ENCODE measurements around the gene AGO3.
"Not testable (repeated sequence)": the region's sequence is repeated elsewhere in the genome, so short reads cannot be mapped to it uniquely, and the experiment has no call there.

The AGO3 gene

DNA sequence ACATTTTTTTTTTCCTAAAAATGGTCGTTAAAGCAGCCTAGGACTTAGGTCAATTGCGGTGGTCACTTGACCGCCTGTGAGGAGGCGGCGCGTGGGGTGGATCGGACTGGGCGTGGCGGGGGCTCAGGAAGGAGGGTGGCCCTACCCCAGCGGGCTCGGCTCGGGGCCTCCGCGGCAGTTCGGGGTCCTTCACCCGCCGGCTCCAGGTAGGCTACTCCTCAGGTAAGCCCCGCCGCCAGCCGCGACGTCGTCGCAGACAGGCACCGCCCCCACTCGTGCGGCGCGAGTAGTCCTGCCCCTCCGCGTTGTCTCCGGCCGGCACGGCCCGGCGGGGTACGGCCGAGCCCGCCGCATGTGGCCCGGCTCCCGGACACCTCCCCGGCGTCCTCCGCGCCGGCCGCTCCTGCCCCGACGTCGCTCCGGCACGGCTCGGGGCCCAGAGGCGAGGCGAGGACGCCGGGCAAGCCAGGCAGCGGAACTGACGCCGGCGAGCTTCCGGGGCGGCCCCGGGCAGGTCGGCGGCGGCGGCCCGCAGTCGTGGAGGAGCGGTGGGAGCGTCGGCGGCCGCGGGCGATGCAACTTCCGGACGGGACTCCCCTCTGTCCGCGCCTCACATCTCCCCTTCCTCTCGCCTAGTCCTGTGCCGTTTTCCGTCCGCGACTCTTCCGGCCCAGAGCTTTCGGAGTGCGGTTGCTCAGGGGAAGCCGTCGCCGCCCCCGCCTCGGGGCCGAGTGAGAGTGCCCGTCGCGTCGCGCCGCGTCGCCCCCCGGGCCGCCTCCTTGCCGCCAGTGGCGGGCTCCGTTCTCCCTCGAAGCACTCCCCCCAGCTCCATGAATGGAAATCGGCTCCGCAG, at the start of gene AGO3:
Gene AGO3, plus strand, starts transcription at position 513 of the 853 bp plus-strand sequence. Its CDS starts 322 bp downstream, at position 835.
- Mint-ChIP-seq H3K36me3 (no peaks in the 10 kb centered on the region), H3K9me3 (no peaks in the 10 kb centered on the region), H3K4me1 (peaks cover 9% of the 10 kb centered on the region), H3K27me3 (no peaks in the 10 kb centered on the region), H3K4me3 (peak within 1 kb of the TSS; percentile 90), H3K27ac (peak within 1 kb of the TSS; percentile 95)
- ATAC-seq (ENCODE audit: low read depth) = peak; percentile 85
- DNase-seq (ENCODE audit: low spot score in 2 of 2) = peak; percentile 80 to 84

DNA sequence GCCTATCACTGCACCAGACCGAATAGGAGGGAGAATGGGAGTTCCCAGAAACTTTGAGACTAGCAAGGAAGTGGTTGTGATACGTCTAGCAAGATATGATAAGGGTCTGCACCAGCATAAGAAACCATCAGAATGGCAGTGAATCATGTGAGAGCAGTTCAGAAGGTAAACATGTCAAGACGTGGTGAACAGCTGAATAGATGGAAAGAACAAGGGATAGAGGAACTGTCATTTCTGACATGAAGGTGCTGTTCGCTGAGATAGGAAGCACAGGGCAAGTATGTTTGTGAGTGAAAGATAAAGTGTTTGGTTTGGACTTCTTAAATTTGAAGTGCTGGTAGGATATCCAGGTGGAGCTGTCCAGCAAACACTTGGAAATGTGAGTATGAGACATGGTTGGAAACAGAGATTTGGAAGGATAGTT, 49.0 kb upstream of the AGO3 start:
- peaks cover 30% of the 10 kb centered on the region for H3K4me1 Mint-ChIP-seq
- ATAC-seq (ENCODE audit: low read depth) = no peak
- no peaks in the 10 kb centered on the region for H3K9me3 Mint-ChIP-seq
- H3K36me3 Mint-ChIP-seq = no peaks in the 10 kb centered on the region
- peaks cover 1% of the 10 kb centered on the region for H3K27me3 Mint-ChIP-seq
- no peak for DNase-seq (ENCODE audit: low spot score in 2 of 2)
- H3K27ac Mint-ChIP-seq = peak overlapping the region; percentile 16
- peak overlapping the region; percentile 98 for H3K4me3 Mint-ChIP-seq

DNA sequence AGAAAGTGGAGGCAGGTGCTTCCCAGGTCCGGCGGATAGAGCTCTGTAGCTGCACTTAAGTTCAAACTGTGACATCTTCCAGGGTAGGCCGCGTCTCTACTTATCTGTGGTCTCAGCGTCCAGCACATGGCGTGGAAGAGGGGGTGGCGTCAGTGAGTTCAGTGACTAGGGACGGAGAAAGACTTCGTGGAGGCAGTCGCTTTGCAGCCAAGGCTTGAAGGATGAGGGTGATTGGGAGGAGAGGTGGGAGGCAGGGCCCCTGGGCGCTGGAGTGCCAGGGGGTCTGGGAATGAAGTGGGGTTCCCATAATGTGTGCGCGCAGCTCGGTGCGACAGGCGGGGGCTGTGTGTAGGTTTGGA, 48.3 kb upstream of the AGO3 start:
- ATAC-seq (ENCODE audit: low read depth) (no peak), DNase-seq (ENCODE audit: low spot score in 2 of 2) (no peak)
- H3K4me3 Mint-ChIP-seq = peak overlapping the region; percentile 98
- H3K36me3 Mint-ChIP-seq = no peaks in the 10 kb centered on the region
- H3K9me3 Mint-ChIP-seq = no peaks in the 10 kb centered on the region
- peaks cover 37% of the 10 kb centered on the region for H3K4me1 Mint-ChIP-seq
- peaks cover 1% of the 10 kb centered on the region for H3K27me3 Mint-ChIP-seq
- H3K27ac Mint-ChIP-seq = peak overlapping the region; percentile 93

DNA sequence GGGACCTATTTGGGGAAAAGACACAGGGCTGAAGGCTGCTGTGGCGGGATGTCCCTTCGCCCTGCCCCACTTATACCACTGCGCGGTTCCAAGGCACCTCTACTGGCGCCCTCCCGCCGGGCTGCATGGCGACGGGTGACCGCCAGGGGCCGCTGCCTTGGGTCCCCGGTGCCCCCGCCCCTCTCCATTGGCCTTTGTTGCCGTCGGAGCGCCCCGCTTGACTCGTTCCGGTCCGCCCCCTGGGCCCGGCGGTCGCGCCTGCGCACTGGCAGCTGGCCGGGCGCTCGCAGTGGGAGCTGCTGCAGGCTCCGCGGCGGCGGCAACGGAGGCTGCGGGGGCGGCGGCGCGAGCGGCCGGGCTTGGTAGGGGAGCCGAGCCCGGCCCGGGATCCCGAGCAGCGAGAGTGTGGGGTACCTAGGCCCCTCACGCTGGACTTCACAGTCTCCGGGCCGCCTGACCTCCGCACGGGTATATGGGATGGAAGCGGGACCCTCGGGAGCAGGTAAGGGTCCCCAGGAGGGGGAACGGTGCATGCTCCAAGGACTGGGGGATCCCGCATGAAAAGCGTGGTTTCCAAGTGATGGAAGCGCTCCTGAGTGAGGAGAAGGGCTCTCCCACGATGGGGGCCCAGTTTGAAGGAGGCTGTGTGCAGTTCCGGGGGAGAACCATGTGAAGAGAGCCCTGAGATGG, 47.8 kb upstream of the AGO3 start, which contains the start of gene AGO1:
Gene AGO1, plus strand, starts transcription at position 265 of the 690 bp plus-strand sequence. Its CDS starts 213 bp downstream, at position 478.
- Mint-ChIP-seq H3K27ac (peak within 1 kb of the TSS; percentile 93), H3K27me3 (peaks cover 1% of the 10 kb centered on the region), H3K4me1 (peaks cover 41% of the 10 kb centered on the region), H3K36me3 (no peaks in the 10 kb centered on the region), H3K9me3 (no peaks in the 10 kb centered on the region), H3K4me3 (peak within 1 kb of the TSS; percentile 98)
- ATAC-seq (ENCODE audit: low read depth) = peak; percentile 85
- peak; percentile 97 to 99 for DNase-seq (ENCODE audit: low spot score in 2 of 2)

DNA sequence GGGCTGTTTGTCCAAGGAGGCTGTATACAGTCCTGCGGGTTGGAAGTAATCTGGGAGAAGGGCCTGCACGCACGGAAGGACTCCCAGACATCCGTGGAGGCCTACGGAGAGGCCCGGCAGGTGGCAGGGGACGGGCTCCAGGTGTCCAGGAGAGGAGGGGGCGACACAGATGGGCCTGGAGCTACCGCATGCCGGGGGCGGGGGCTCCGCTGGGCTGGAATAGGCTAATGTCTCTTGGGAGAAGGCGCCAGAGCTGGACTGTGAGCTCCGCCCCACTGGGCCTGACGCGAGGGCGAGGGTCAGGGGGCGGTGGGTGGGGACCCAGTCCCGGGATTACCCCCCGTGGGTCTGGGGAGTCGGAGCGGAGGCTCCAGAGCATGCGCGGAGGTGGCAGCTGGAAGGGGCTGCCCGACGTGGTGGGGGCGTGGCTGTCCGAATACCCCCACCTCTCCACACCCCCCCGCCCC, 47.2 kb upstream of the AGO3 start:
- Mint-ChIP-seq H3K4me3 (peak overlapping the region; percentile 98), H3K9me3 (no peaks in the 10 kb centered on the region), H3K27ac (peak overlapping the region; percentile 93), H3K4me1 (peaks cover 44% of the 10 kb centered on the region), H3K36me3 (peaks cover 3% of the 10 kb centered on the region), H3K27me3 (peaks cover 1% of the 10 kb centered on the region)
- ATAC-seq (ENCODE audit: low read depth) (no peak), DNase-seq (ENCODE audit: low spot score in 2 of 2) (peak; percentile 18 to 41)

DNA sequence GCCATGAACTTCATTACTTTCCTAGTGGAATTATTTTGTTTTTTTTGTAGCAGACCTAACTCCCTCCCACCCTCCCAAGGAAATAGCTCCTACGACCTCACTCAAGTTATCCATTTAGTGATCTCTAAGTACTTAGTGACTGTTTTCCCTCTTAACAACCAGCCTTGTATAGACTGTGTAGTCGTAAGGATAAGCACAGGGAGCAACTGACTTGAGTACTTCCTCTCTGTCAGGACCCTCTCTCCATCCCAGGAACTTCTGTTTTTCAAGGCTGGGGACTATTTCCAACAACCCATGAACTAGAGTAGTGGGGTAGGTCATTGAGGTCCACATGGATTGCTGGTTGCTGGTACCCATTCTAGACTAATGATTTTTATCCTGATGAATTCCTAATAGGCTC, 46.0 kb upstream of the AGO3 start:
- no peak for DNase-seq (ENCODE audit: low spot score in 2 of 2)
- no peaks in the 10 kb centered on the region for H3K9me3 Mint-ChIP-seq
- no peak for ATAC-seq (ENCODE audit: low read depth)
- peaks cover 1% of the 10 kb centered on the region for H3K27me3 Mint-ChIP-seq
- peaks cover 46% of the 10 kb centered on the region for H3K4me1 Mint-ChIP-seq
- H3K4me3 Mint-ChIP-seq = peak overlapping the region; percentile 22
- H3K36me3 Mint-ChIP-seq = peaks cover 5% of the 10 kb centered on the region
- peak overlapping the region; percentile 62 for H3K27ac Mint-ChIP-seq

DNA sequence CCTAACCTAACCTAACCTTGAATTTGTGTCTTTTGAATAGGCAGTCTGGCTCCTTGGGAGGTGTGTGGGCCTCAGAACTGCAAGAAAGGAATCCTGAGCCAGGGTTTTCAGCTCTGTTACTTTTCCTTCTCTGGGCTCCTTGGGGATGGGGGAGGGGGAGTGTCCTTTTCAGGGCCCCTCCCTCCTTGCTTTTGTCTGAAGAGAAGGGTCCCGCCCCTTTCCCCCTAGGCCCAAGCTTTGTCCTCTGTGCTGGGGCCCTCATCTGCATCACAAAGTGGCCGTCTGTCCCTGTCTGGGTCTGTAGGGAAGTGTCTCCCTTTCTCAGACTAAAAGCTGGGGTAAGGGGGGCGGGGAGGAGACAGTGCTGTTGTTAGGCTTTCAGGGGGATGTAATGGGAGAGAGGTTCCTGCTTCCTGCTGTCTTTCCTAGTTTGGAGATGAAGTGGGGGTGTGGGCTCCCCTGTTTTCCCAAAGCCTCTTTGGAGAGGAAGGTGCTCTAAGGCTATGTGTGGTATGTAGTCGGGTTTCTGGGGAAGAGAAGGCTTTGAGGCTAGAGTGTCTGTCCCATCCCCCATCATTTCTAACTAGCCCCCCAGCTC, 44.8 kb upstream of the AGO3 start:
- H3K4me1 Mint-ChIP-seq = peaks cover 46% of the 10 kb centered on the region
- H3K27me3 Mint-ChIP-seq = peaks cover 1% of the 10 kb centered on the region
- peak overlapping the region; percentile 76 for H3K27ac Mint-ChIP-seq
- ATAC-seq (ENCODE audit: low read depth) = no peak
- DNase-seq (ENCODE audit: low spot score in 2 of 2) = no peak
- H3K4me3 Mint-ChIP-seq = no peak overlapping the region
- no peaks in the 10 kb centered on the region for H3K9me3 Mint-ChIP-seq
- H3K36me3 Mint-ChIP-seq = peaks cover 8% of the 10 kb centered on the region

DNA sequence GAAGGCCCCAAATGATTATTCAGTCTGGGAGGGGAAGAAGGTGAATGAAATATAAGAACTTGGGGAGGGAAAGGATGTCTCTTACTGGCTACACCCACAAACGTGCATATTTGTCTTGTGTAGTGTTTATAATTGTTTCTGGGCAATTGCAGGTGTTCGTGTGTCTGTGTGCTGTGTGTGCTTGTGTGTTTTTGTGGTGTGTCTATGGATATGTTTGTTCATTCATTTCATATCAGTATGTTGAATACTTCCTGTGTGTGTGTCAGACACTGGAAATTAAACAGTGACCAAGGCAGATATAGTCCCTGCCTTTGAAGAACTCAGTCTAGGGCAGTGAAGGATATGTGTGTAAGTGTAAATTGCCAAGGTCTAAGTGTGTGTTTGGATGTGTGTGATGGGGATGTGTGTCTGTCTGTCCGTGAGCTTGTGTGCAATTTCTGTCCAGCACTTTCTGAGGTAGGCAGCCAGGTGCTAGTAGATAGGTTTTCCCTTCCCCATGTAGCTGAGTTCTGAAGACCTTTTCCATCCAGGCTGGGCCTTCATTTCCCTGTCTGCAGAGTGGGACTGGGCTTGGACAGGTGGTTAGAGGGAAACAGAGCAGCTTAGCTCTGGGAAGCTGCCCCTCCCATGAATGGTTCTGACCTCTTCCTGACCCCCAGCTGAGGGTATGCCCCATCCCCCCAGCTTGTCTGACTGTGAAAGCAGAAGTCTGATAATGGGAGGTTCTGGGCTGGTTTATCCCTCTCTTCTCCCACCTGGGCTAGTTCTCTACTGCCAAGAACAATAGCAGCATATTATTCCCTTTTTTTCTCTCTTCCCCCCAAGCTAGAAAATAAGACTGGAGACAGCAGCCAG, 44.1 kb upstream of the AGO3 start:
- Mint-ChIP-seq H3K9me3 (no peaks in the 10 kb centered on the region), H3K27ac (peak overlapping the region; percentile 76), H3K27me3 (peaks cover under 1% of the 10 kb centered on the region), H3K36me3 (peaks cover 10% of the 10 kb centered on the region), H3K4me3 (peak overlapping the region; percentile 4), H3K4me1 (peaks cover 46% of the 10 kb centered on the region)
- DNase-seq (ENCODE audit: low spot score in 2 of 2) = peak; percentile 24 to 39
- ATAC-seq (ENCODE audit: low read depth) = peak; percentile 42

DNA sequence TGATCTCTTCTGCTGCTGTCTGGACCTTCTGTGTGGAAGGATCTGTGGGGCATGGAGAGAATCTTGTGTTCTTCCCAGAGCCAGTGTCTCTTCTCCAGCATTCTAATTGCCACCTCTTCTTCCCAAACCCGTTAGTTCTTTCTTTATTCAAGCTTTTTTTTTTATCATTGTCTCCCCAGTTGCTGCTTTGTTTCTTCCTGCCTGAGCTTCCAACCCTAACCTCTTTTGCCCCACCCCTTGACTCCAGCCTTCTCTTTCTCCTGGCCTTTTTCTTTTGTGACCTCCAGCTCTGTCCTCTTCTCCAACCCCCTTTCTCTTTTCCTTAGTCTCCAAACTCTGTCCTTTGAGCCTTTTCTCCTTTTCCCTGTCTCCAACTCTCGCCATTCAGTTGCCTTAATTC, 43.4 kb upstream of the AGO3 start:
- peaks cover 38% of the 10 kb centered on the region for H3K4me1 Mint-ChIP-seq
- DNase-seq (ENCODE audit: low spot score in 2 of 2) (no peak), ATAC-seq (ENCODE audit: low read depth) (no peak)
- H3K9me3 Mint-ChIP-seq = no peaks in the 10 kb centered on the region
- H3K36me3 Mint-ChIP-seq = peaks cover 13% of the 10 kb centered on the region
- peak overlapping the region; percentile 39 for H3K4me3 Mint-ChIP-seq
- no peaks in the 10 kb centered on the region for H3K27me3 Mint-ChIP-seq
- peak overlapping the region; percentile 76 for H3K27ac Mint-ChIP-seq

DNA sequence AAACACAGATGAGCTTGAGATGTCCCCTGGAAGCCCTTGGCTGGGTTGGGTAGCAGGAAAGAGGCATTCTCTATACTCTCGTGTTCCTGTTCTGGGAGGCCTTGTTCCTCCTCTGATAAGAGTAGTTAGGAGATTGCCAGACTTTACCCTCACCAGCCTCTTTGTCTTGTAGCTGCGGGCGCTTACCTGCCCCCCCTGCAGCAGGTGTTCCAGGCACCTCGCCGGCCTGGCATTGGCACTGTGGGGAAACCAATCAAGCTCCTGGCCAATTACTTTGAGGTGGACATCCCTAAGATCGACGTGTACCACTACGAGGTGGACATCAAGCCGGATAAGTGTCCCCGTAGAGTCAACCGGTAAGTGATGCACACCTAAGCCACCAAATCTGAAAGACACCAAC, 42.6 kb upstream of the AGO3 start:
- H3K27me3 Mint-ChIP-seq = no peaks in the 10 kb centered on the region
- H3K4me3 Mint-ChIP-seq = no peak overlapping the region
- H3K9me3 Mint-ChIP-seq = no peaks in the 10 kb centered on the region
- peaks cover 36% of the 10 kb centered on the region for H3K4me1 Mint-ChIP-seq
- no peak overlapping the region for H3K27ac Mint-ChIP-seq
- ATAC-seq (ENCODE audit: low read depth) (no peak), DNase-seq (ENCODE audit: low spot score in 2 of 2) (no peak)
- peaks cover 13% of the 10 kb centered on the region for H3K36me3 Mint-ChIP-seq

DNA sequence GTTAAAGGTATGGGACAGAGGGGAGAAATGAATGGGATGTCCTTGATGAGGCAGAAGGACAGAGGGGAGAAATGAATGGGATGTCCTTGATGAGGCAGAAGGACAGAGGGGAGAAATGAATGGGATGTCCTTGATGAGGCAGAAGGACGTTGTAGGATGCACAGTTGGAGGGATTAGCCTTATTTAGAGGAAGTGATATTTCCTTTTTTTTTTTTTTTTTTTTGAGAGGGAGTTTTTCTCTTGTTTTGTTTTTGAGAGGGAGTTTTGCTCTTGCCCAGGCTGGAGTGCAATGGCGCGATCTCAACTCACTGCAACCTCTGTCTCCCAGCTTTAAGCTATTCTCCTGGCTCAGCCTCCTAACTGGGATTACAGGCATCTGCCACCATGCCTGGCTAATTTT, 41.9 kb upstream of the AGO3 start:
- peak overlapping the region; percentile 72 for H3K27ac Mint-ChIP-seq
- peaks cover 37% of the 10 kb centered on the region for H3K4me1 Mint-ChIP-seq
- not testable (repeated sequence) for DNase-seq (ENCODE audit: low spot score in 2 of 2); H3K4me3 Mint-ChIP-seq; ATAC-seq (ENCODE audit: low read depth); H3K9me3 Mint-ChIP-seq; H3K27me3 Mint-ChIP-seq
- H3K36me3 Mint-ChIP-seq = peaks cover 13% of the 10 kb centered on the region

DNA sequence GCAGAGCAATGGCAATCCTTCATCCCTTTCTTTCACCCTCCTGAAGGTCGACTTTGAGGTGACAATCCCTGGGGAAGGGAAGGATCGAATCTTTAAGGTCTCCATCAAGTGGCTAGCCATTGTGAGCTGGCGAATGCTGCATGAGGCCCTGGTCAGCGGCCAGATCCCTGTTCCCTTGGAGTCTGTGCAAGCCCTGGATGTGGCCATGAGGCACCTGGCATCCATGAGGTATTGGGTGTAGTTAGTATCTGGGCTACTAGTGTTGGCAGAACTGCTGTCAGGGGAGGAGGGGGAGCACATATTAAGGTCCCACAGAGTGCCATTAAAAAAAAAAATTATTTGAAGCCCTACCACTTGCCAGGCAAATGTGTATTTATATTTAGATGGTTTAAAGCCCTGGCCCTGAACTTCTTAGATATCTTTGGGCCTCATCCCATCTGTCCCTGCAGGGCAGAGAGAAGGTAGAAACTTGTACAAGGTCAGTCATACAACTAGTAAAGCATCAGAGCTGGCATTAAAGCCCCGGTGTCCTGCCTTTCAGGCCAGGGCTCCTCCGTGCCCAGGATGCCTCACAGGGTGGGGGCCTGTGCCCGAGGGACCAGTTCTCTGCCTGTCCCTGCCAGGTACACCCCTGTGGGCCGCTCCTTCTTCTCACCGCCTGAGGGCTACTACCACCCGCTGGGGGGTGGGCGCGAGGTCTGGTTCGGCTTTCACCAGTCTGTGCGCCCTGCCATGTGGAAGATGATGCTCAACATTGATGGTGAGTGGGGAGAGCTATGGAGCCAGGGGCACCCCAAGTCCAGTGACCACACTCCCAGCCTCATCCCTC, 37.6 kb upstream of the AGO3 start:
- DNase-seq (ENCODE audit: low spot score in 2 of 2) (no peak), ATAC-seq (ENCODE audit: low read depth) (no peak)
- no peaks in the 10 kb centered on the region for H3K9me3 Mint-ChIP-seq
- H3K4me3 Mint-ChIP-seq = no peak overlapping the region
- H3K36me3 Mint-ChIP-seq = peaks cover 17% of the 10 kb centered on the region
- peaks cover 19% of the 10 kb centered on the region for H3K4me1 Mint-ChIP-seq
- H3K27me3 Mint-ChIP-seq = no peaks in the 10 kb centered on the region
- H3K27ac Mint-ChIP-seq = peak overlapping the region; percentile 97

DNA sequence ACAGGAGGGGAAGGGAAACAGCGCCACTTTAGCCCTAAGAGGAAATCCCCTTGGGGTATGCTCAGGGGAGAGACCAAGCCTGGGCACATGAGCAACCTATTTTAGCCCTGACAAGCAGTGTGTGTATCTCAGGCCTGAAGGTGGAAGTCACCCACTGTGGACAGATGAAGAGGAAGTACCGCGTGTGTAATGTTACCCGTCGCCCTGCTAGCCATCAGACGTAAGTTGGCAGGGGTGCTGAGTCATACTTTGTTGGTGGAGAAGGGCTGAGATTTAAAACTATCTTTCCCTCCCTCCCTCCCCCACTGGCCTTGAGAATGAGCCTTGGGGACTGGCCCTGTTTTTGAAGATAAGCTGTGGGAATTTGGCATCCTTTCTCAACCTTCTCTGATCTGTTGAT, 36.7 kb upstream of the AGO3 start:
- ATAC-seq (ENCODE audit: low read depth) = peak; percentile 100
- Mint-ChIP-seq H3K36me3 (peaks cover 16% of the 10 kb centered on the region), H3K27me3 (no peaks in the 10 kb centered on the region), H3K4me3 (no peak overlapping the region), H3K4me1 (peaks cover 14% of the 10 kb centered on the region), H3K9me3 (no peaks in the 10 kb centered on the region), H3K27ac (peak overlapping the region; percentile 97)
- DNase-seq (ENCODE audit: low spot score in 2 of 2) = peak; percentile 49 to 61
